Measurements from ENCODE around the gene SLC12A8. TPM values are rescaled to one million over a fixed set of nuclear protein-coding genes. Genes with fewer than 3 reads are reported as not detected.

SLC12A8 gene
- total and polyA plus RNA-seq, 10 of the 15 experiments (the other 5 are each of a cell fraction or from before 2014, with no cell fraction given): 2.5 to 71.6 (median 50.1) TPM

DNA sequence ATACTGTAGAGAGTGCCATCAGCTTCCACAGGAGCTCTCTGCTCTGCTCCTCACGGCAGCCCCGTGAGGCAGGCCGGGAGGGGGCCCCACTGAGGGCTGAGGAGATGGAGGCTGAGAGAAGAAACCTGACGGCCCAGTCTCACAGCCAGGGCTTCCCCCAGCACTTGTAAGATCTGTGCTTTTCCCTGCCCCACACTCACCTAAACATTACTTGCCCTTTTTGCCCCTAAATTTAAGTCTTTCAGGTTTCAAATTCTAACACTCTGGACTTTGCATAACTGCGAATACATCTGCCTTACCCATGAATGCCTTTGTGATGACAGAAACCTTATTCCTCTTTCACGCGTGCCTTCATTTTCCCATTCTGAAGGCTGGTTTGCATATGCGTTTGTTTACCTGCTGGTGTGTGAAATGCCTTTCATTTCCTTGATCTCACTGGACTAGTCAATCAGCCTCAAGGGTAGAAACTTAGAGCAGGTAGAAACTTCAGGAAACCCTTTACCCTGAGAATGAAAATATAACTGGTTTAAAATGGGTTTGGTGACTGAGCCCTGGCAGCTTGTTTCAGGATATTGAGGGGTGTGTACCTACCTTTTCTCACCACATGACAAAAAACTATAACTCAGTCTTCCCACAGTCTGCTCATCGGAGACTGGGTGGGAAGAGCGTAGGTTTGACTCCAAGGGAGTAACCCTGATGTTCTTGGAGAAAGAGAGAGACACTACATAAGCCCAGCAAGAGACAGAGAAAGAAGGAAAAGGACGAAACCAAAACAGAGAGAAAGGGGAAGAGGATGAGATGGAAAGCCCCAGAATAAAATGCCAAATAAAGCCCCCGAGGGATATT lies 20.1 kb downstream of the SLC12A8 start (continued):
- no peak for TF ChIP-seq FOXM1 (IDR thresholded peaks at IDR 0.05; ENCODE audit: low read depth, low read length)
- no peak for TF ChIP-seq MEF2B (IDR thresholded peaks at IDR 0.05; ENCODE audit: partially characterized antibody, poor library complexity, severe bottlenecking)
- TF ChIP-seq NR2F1 (conservative IDR thresholded peaks at IDR 0.05): no peak
- TF ChIP-seq NFIC (IDR thresholded peaks at IDR 0.05; ENCODE audit: low read depth, low read length): no peak
- TF ChIP-seq, protein P1, sequence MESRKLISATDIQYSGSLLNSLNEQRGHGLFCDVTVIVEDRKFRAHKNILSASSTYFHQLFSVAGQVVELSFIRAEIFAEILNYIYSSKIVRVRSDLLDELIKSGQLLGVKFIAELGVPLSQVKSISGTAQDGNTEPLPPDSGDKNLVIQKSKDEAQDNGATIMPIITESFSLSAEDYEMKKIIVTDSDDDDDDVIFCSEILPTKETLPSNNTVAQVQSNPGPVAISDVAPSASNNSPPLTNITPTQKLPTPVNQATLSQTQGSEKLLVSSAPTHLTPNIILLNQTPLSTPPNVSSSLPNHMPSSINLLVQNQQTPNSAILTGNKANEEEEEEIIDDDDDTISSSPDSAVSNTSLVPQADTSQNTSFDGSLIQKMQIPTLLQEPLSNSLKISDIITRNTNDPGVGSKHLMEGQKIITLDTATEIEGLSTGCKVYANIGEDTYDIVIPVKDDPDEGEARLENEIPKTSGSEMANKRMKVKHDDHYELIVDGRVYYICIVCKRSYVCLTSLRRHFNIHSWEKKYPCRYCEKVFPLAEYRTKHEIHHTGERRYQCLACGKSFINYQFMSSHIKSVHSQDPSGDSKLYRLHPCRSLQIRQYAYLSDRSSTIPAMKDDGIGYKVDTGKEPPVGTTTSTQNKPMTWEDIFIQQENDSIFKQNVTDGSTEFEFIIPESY (IDR thresholded peaks at IDR 0.05): no peak
- TF ChIP-seq, protein P2, sequence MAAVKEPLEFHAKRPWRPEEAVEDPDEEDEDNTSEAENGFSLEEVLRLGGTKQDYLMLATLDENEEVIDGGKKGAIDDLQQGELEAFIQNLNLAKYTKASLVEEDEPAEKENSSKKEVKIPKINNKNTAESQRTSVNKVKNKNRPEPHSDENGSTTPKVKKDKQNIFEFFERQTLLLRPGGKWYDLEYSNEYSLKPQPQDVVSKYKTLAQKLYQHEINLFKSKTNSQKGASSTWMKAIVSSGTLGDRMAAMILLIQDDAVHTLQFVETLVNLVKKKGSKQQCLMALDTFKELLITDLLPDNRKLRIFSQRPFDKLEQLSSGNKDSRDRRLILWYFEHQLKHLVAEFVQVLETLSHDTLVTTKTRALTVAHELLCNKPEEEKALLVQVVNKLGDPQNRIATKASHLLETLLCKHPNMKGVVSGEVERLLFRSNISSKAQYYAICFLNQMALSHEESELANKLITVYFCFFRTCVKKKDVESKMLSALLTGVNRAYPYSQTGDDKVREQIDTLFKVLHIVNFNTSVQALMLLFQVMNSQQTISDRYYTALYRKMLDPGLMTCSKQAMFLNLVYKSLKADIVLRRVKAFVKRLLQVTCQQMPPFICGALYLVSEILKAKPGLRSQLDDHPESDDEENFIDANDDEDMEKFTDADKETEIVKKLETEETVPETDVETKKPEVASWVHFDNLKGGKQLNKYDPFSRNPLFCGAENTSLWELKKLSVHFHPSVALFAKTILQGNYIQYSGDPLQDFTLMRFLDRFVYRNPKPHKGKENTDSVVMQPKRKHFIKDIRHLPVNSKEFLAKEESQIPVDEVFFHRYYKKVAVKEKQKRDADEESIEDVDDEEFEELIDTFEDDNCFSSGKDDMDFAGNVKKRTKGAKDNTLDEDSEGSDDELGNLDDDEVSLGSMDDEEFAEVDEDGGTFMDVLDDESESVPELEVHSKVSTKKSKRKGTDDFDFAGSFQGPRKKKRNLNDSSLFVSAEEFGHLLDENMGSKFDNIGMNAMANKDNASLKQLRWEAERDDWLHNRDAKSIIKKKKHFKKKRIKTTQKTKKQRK (IDR thresholded peaks at IDR 0.05; ENCODE audit: low read depth, low read length): no peak
- no peak for TF ChIP-seq NRF1 (conservative IDR thresholded peaks at IDR 0.05; ENCODE audit: low read depth, low read length)
- no peak for TF ChIP-seq YBX1 (IDR thresholded peaks at IDR 0.05)
- TF ChIP-seq CHD4 (IDR thresholded peaks at IDR 0.05): no peak
- TF ChIP-seq, protein P3, sequence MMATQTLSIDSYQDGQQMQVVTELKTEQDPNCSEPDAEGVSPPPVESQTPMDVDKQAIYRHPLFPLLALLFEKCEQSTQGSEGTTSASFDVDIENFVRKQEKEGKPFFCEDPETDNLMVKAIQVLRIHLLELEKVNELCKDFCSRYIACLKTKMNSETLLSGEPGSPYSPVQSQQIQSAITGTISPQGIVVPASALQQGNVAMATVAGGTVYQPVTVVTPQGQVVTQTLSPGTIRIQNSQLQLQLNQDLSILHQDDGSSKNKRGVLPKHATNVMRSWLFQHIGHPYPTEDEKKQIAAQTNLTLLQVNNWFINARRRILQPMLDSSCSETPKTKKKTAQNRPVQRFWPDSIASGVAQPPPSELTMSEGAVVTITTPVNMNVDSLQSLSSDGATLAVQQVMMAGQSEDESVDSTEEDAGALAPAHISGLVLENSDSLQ (IDR thresholded peaks at IDR 0.05): 0 out of 2 replicates have a peak, but pooled peaks have one; percentile 8
- TF ChIP-seq, protein P4, sequence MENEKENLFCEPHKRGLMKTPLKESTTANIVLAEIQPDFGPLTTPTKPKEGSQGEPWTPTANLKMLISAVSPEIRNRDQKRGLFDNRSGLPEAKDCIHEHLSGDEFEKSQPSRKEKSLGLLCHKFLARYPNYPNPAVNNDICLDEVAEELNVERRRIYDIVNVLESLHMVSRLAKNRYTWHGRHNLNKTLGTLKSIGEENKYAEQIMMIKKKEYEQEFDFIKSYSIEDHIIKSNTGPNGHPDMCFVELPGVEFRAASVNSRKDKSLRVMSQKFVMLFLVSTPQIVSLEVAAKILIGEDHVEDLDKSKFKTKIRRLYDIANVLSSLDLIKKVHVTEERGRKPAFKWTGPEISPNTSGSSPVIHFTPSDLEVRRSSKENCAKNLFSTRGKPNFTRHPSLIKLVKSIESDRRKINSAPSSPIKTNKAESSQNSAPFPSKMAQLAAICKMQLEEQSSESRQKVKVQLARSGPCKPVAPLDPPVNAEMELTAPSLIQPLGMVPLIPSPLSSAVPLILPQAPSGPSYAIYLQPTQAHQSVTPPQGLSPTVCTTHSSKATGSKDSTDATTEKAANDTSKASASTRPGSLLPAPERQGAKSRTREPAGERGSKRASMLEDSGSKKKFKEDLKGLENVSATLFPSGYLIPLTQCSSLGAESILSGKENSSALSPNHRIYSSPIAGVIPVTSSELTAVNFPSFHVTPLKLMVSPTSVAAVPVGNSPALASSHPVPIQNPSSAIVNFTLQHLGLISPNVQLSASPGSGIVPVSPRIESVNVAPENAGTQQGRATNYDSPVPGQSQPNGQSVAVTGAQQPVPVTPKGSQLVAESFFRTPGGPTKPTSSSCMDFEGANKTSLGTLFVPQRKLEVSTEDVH (IDR thresholded peaks at IDR 0.05; ENCODE audit: low read depth, partially characterized antibody): no peak
- no peak for TF ChIP-seq ZNF207 (IDR thresholded peaks at IDR 0.05; ENCODE audit: borderline replicate concordance)
- TF ChIP-seq, protein P5, sequence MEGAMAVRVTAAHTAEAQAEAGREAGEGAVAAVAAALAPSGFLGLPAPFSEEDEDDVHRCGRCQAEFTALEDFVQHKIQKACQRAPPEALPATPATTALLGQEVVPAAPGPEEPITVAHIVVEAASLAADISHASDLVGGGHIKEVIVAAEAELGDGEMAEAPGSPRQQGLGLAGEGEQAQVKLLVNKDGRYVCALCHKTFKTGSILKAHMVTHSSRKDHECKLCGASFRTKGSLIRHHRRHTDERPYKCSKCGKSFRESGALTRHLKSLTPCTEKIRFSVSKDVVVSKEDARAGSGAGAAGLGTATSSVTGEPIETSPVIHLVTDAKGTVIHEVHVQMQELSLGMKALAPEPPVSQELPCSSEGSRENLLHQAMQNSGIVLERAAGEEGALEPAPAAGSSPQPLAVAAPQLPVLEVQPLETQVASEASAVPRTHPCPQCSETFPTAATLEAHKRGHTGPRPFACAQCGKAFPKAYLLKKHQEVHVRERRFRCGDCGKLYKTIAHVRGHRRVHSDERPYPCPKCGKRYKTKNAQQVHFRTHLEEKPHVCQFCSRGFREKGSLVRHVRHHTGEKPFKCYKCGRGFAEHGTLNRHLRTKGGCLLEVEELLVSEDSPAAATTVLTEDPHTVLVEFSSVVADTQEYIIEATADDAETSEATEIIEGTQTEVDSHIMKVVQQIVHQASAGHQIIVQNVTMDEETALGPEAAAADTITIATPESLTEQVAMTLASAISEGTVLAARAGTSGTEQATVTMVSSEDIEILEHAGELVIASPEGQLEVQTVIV (IDR thresholded peaks at IDR 0.05; ENCODE audit: borderline replicate concordance, partially characterized antibody): no peak
- no peak for TF ChIP-seq SIX5 (IDR thresholded peaks at IDR 0.05; ENCODE audit: low read depth, low read length, severe bottlenecking)
- no peak for TF ChIP-seq ATF7 (IDR thresholded peaks at IDR 0.05; ENCODE audit: low read depth)
- TF ChIP-seq STAT3 (IDR thresholded peaks at IDR 0.05; ENCODE audit: low read depth, low read length): no peak
